Measurements from ENCODE around the gene OR10H3.
"Not testable (repeated sequence)": the region's sequence is repeated elsewhere in the genome, so short reads cannot be mapped to it uniquely, and the experiment has no call there.

Gene OR10H3

GRCh38 chr19:15779756-15780476 is 42.1 kb downstream of the OR10H3 start:
- DNase-seq: no peak

- DNase-seq: no peak
These were observed 43.0 kb downstream of the OR10H3 start for GRCh38 chr19:15780610-15781418.

- DNase-seq: no peak
These were observed 43.9 kb downstream of the OR10H3 start for GRCh38 chr19:15781661-15782060.

GRCh38 chr19:15782211-15782610 is 44.4 kb downstream of the OR10H3 start:
- DNase-seq: no peak

GRCh38 chr19:15782896-15783295 is 45.1 kb downstream of the OR10H3 start:
- DNase-seq: not testable (repeated sequence)

- DNase-seq: no peak
These were observed 49.9 kb downstream of the OR10H3 start, which contains the start of gene OR10H5 for GRCh38 chr19:15787611-15788155. OR10H5 (plus strand) TSS chr19:15787661; CDS start chr19:15794049, 6,388 bp downstream.

- DNase-seq: no peak
These were observed 50.9 kb downstream of the OR10H3 start for GRCh38 chr19:15788594-15789270.

GRCh38 chr19:15790096-15790495 is 52.3 kb downstream of the OR10H3 start:
- DNase-seq: no peak

Measured in AML-193 (cell line).